Small intestine (tissue), 7 donors: ENCODE data around the gene CGNL1. TPM values are rescaled to one million over a fixed set of nuclear protein-coding genes. Genes with fewer than 3 reads are reported as not detected.

Experiments used
- DNase-seq, 2 donors: peaks; one replicate each; pipeline versions ENCODE4 v3.0.0 to v3.0.0-alpha.2; 2013
- FAIRE-seq: peaks from 2 replicates; lab custom pipeline; 2012; peaks lifted over from hg19 to GRCh38; lab: Jason Lieb, UNC
- H3K27ac ChIP-seq, 3 donors: one replicate each; pipeline ENCODE4 v1.5.1; 2013; ENCODE audit warnings: low read length in 2 of 3, mild to moderate bottlenecking in 2 of 3, control low read depth in 1 of 3, inconsistent platforms in 1 of 3, low read depth in 1 of 3, moderate library complexity in 1 of 3
- H3K27me3 ChIP-seq, 3 donors: one replicate each; pipeline ENCODE4 v1.6.1; 2013; ENCODE audit warnings: low read length in 3 of 3, inconsistent platforms in 1 of 3; ENCODE audit not compliant: control insufficient read depth in 3 of 3, insufficient read depth in 3 of 3
- H3K36me3 ChIP-seq, 3 donors: one replicate each; pipeline ENCODE4 v1.6.1; 2013; ENCODE audit warnings: low read length in 3 of 3, inconsistent platforms in 1 of 3, low read depth in 1 of 3, mild to moderate bottlenecking in 1 of 3, moderate library complexity in 1 of 3; ENCODE audit not compliant: control insufficient read depth in 3 of 3, insufficient read depth in 2 of 3
- H3K4me1 ChIP-seq, 3 donors: one replicate each; pipeline ENCODE4 v1.6.1; 2013; ENCODE audit warnings: low read length in 2 of 3, inconsistent platforms in 1 of 3, low read depth in 1 of 3, mild to moderate bottlenecking in 1 of 3, moderate library complexity in 1 of 3; ENCODE audit not compliant: control insufficient read depth in 3 of 3, insufficient read depth in 2 of 3
- H3K4me3 ChIP-seq, 3 donors: one replicate each; pipeline ENCODE4 v1.5.1; 2013; ENCODE audit warnings: low read length in 3 of 3, control low read depth in 1 of 3, inconsistent platforms in 1 of 3, low read depth in 1 of 3, mild to moderate bottlenecking in 1 of 3, moderate library complexity in 1 of 3
- H3K9me3 ChIP-seq, 2 donors: one replicate each; pipeline ENCODE4 v1.6.1; 2013; ENCODE audit warnings: low read depth in 1 of 2, low read length in 1 of 2; ENCODE audit not compliant: control insufficient read depth in 2 of 2, insufficient read depth in 1 of 2
- WGBS, 3 donors: extraction: QIAGEN DNeasy Blood & Tissue Kit; methylation state at CpG; one replicate each; pipeline ENCODE4 v1.1.7; 2013; 5-methylcytosine and 5-hydroxymethylcytosine counted together
- polyA plus RNA-seq, 4 donors: library from polyadenylated mRNA; stranded (reverse) in 3 of 4; unstranded in 1 of 4; fragments of 200-250 nt in 3 of 4; fragments of 120-200 nt in 1 of 4; gene quantifications; one replicate each; pipeline versions ENCODE4 v1.2.1 to v1.2.3, GENCODE V29; 2013
- donor health status: healthy with polysubstance abuse.
- donor health status: control.
- donor health status: control.
- donor health status: Bipolar disorder and iron deficiency.
- donor health status: healthy.

Gene CGNL1
- polyA plus RNA-seq, 4 donors, result 0.81 to 5.1 (median 1.9) TPM

DNA sequence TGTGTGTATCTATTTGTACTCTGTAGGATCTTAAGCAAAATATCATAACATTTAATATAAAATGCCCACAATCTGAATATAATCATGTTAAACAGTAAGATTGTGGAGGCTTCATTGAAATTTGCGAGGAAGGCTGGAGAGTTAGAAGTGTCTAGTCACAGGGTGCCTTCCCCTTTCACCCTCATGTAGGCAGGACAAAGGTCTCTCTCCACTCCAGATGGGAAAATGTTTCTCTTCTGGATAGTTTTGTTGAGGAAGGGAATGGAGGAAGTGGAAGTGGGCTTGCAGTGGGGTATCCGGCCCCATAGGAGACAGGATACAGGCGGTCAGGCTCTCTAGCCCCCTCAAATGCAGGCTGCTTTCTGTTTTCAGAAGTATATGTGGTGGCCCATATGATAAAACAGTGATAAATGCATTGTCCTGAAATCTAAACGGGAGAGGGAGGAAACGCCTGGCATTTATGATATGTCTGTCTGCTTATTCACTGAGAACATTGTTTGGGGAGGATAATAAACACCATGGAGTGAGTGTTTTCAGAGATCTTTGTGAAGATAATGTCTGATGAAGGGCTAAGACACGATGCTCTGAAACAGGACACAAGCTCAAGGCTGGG lies 202.1 kb downstream of the CGNL1 start:
- no peaks in the 10 kb centered on the region for H3K36me3 ChIP-seq
- no peak overlapping the region for H3K4me3 ChIP-seq
- peaks cover 10 to 52% (median 11%) of the 10 kb centered on the region in 3 donors for H3K4me1 ChIP-seq
- DNase-seq (peak; percentile 58 to 73), FAIRE-seq (no peak)
- peaks cover 0 to 13% of the 10 kb centered on the region in 2 donors for H3K9me3 ChIP-seq
- WGBS, 3 donors, result 18 to 28% (median 25%) methylated on average over 6 of the region's 6 CpGs
- no peaks in the 10 kb centered on the region for H3K27me3 ChIP-seq
- H3K27ac ChIP-seq, result peak overlapping the region in 2 of 3 donors; percentile 53 to 80

GRCh38 chr15:57580428-57580827 lies 204.1 kb downstream of the CGNL1 start:
- no peak for FAIRE-seq
- whole genome bisulfite sequencing, 3 donors, result 36 to 79% (median 53%) methylated on average over 8 of the region's 8 CpGs
- no peak overlapping the region for H3K4me3 ChIP-seq
- no peak for DNase-seq
- peak overlapping the region; percentile 48 to 87 (median 71) for H3K27ac ChIP-seq
- peaks cover 0 to 20% of the 10 kb centered on the region in 2 donors for H3K9me3 ChIP-seq
- no peaks in the 10 kb centered on the region for H3K27me3 ChIP-seq
- H3K36me3 ChIP-seq, result no peaks in the 10 kb centered on the region
- peaks cover 10 to 52% (median 11%) of the 10 kb centered on the region in 3 donors for H3K4me1 ChIP-seq

- Histone ChIP-seq H3K36me3 (no peaks in the 10 kb centered on the region), H3K4me1 (peaks cover 10 to 52% (median 11%) of the 10 kb centered on the region in 3 donors), H3K27ac (peak overlapping the region; percentile 48 to 87 (median 71)), H3K9me3 (peaks cover 0 to 20% of the 10 kb centered on the region in 2 donors), H3K4me3 (no peak overlapping the region), H3K27me3 (no peaks in the 10 kb centered on the region)
- FAIRE-seq, result no peak
- WGBS, 3 donors, result 20 to 67% (median 32%) methylated on average over 5 of the region's 5 CpGs
- DNase-seq, result peak; percentile 95
Measured at GRCh38 chr15:57580866-57581265, 204.6 kb downstream of the CGNL1 start.

DNA sequence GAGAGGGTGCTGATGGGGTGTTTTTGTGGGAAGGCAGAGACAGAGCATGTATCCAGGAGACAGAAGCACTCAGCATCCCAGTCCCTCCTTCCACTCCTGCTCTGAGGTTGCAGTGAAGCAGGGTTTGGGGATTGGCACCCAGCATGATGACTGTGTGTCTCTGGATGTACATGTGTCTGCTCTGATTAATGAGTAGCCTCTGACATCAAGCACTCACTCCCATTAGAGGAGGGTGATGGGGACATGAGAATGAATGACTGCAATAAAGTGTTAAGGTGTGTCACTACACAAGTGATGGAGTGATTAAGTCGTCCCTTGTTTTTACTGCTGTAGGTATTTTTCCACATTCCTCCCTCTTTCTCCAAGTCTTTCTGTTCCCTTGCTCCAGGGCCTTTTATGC lies 205.8 kb downstream of the CGNL1 start:
- no peaks in the 10 kb centered on the region for H3K36me3 ChIP-seq
- DNase-seq (peak; percentile 58 to 83), FAIRE-seq (no peak)
- H3K27ac ChIP-seq, result peak overlapping the region in 2 of 3 donors; percentile 64 to 87
- no peak overlapping the region for H3K4me3 ChIP-seq
- H3K9me3 ChIP-seq, result peaks cover 0 to 20% of the 10 kb centered on the region in 2 donors
- H3K27me3 ChIP-seq, result no peaks in the 10 kb centered on the region
- H3K4me1 ChIP-seq, result peaks cover 10 to 55% (median 11%) of the 10 kb centered on the region in 3 donors
- WGBS, 3 donors, result 11 to 55% (median 47%) methylated on average over 1 of the region's 1 CpG

DNA sequence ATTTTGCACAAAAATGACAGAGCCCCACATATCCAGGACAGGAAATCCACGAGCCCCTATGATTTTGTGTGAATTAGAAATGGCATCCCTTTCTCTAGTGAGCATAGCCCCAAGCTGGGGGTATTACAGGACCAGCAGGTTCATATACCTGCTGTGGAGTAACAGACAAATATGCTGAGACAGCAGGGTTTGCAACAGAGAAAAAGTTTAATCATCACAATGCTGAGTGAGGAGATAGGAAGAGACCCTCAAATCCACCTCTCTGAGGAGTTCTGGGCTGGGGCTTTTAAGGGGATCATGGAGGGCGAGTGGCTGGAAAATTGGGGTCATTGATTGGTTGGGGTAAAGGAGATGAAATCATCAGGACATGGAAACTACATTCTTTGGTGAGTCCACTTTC lies 207.0 kb downstream of the CGNL1 start:
- H3K4me3 ChIP-seq, result no peak overlapping the region
- H3K27me3 ChIP-seq, result no peaks in the 10 kb centered on the region
- no peak for FAIRE-seq
- H3K27ac ChIP-seq, result no peak overlapping the region
- peaks cover 0 to 20% of the 10 kb centered on the region in 2 donors for H3K9me3 ChIP-seq
- DNase-seq, result no peak
- peaks cover 10 to 50% (median 11%) of the 10 kb centered on the region in 3 donors for H3K4me1 ChIP-seq
- H3K36me3 ChIP-seq, result no peaks in the 10 kb centered on the region
- WGBS, 3 donors, result 83 to 91% (median 87%) methylated on average over 2 of the region's 2 CpGs

DNA sequence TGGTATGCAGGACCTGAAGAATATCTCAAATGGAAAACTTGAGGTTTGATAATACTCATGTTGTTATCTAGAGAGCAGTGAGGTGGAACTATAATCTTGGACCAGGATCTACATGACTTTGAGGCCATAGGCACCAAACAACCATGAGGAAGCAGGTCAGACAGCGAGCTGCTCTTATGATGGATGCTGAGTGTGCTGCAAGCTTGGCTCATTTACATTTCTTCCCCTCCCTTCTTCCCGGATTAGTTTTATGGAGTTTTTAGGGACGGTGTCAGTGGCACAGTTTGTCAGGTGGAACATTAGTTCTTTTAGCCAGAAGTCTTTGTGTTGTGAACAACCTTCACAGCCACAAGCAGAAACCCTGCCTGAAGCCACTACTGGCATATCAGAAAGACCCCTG lies 207.4 kb downstream of the CGNL1 start:
- Histone ChIP-seq H3K27ac (no peak overlapping the region), H3K27me3 (no peaks in the 10 kb centered on the region), H3K4me3 (no peak overlapping the region), H3K4me1 (peaks cover 10 to 46% (median 10%) of the 10 kb centered on the region in 3 donors), H3K9me3 (peaks cover 0 to 20% of the 10 kb centered on the region in 2 donors), H3K36me3 (no peaks in the 10 kb centered on the region)
- no peak for FAIRE-seq
- 88 to 95% (median 94%) methylated on average over 3 of the region's 3 CpGs for WGBS, 3 donors
- no peak for DNase-seq

- H3K4me1 ChIP-seq, result peaks cover 3 to 33% (median 4%) of the 10 kb centered on the region in 3 donors
- no peak for FAIRE-seq
- 58 to 64% (median 62%) methylated on average over 6 of the region's 6 CpGs for WGBS, 3 donors
Measured at GRCh38 chr15:57586661-57587424, 210.5 kb downstream of the CGNL1 start.

DNA sequence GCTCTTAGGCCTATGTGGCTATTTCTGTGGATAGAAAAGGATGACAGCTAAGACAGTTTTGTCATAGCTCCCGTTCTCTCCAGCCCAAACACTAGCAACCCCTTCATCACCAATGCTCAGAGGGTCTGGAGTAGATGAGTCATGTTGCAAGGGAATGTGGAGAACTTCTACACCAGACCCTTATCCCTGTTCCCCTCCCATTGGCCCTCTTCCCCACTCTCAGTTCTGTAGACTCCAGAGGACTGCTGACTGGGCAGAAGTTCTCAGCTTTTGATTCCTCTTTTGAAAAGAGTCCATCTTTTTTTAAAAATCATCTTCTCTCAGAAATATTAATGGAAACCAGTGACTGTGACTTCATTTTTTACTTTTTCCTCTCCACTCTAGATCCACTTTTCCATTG lies 213.0 kb downstream of the CGNL1 start:
- H3K4me3 ChIP-seq, result no peak overlapping the region
- no peak overlapping the region for H3K27ac ChIP-seq
- H3K36me3 ChIP-seq, result no peaks in the 10 kb centered on the region
- no peak for DNase-seq
- H3K9me3 ChIP-seq, result no peaks in the 10 kb centered on the region
- FAIRE-seq, result no peak
- WGBS, 3 donors, result 78 to 86% (median 78%) methylated on average over 1 of the region's 1 CpG
- H3K27me3 ChIP-seq, result no peaks in the 10 kb centered on the region
- peaks cover 0 to 24% (median 0%) of the 10 kb centered on the region in 3 donors for H3K4me1 ChIP-seq

More at GRCh38 chr15:57586661-57587424, 210.5 kb downstream of the CGNL1 start:
- peaks cover 0 to 19% of the 10 kb centered on the region in 2 donors for H3K9me3 ChIP-seq
- H3K27me3 ChIP-seq, result no peaks in the 10 kb centered on the region
- H3K4me3 ChIP-seq, result no peak overlapping the region
- no peaks in the 10 kb centered on the region for H3K36me3 ChIP-seq
- DNase-seq, result no peak
- H3K27ac ChIP-seq, result no peak overlapping the region
